DMS153 treated with DMSO at 0.1 percent for 48 hours (cell line): ENCODE results near the gene TPO.
"Not testable (repeated sequence)": the region's sequence is repeated elsewhere in the genome, so short reads cannot be mapped to it uniquely, and the experiment has no call there.

ENCODE experiments used
- DNase-seq: peaks from one replicate; lab custom pipeline; 2025; ENCODE audit not compliant: unreplicated experiment; lab: John Stamatoyannopoulos, UW

Gene TPO

DNA sequence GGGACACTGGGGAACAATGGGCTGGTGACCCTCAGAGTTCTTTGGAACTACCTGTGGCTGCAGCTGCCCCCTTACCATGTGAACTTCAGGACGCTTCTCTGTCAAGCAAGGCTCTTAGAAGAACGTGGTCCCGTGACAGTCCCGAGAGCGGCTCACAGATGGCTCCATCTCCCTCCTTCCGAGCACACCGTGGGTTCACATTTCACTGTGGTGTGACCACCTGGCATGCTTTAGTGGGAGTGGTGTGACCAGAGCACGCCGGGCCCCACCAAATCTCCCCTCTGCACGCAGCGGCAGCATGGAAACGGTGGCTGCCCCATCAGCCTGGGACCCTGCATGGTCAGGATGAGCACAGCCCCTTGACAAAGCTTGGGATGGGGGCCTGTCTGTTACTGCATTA lies 9.7 kb upstream of the TPO start:
- no peak for DNase-seq

DNA sequence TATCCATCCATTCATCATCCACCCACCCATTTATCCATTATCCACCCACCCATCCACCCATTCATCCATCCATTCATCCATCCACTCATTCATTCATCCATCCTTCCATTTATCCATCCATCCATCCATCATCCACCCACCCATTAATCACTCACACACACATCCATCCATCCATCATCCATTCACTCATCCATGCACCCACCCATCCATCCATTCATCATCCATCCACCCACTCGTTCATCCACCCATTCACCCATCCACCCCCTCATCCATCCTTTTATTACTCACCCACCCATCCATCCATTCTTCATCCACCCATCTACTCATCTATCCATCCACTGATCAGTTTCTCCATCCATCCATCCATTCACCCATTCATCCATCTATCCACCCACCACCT lies 8.1 kb upstream of the TPO start:
- no peak for DNase-seq

DNA sequence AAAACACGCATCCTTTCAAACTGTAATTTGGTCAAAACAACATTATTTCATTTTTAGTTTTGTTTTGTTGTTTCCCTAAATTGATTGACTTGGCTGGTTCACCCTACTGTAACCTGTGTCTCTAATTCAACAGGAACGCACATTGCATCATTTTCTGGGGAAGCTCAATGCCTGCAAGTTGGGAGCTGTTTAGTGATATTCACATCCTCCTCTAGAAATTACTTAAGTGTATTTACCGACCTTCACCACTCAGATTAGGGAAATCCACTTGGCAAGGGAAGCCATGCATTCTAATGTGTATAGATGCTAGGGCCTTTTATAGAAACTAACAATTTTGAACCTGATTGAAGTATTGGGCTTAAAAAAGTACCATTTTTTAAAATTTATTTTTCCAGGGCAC lies 7.3 kb upstream of the TPO start:
- DNase-seq = no peak

DNA sequence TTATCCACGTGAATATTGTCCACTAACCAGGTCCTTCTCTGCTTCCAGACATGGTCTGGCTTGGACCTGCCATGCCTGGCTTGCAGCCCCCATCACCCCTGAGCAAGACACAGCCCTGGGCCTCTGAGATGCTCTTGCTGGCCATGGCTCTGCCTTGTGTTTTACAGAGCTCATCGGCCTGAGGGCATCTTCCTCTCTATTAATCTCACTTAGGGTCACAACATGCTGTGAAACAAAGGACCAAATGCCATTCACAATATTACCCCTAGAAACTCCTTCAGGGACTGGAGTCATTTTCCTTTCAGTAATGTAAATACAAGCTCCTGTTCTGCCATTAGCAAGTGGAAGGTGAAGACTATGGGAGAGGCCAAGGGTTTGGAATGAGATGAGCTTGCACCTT lies 6.8 kb upstream of the TPO start:
- no peak for DNase-seq

DNA sequence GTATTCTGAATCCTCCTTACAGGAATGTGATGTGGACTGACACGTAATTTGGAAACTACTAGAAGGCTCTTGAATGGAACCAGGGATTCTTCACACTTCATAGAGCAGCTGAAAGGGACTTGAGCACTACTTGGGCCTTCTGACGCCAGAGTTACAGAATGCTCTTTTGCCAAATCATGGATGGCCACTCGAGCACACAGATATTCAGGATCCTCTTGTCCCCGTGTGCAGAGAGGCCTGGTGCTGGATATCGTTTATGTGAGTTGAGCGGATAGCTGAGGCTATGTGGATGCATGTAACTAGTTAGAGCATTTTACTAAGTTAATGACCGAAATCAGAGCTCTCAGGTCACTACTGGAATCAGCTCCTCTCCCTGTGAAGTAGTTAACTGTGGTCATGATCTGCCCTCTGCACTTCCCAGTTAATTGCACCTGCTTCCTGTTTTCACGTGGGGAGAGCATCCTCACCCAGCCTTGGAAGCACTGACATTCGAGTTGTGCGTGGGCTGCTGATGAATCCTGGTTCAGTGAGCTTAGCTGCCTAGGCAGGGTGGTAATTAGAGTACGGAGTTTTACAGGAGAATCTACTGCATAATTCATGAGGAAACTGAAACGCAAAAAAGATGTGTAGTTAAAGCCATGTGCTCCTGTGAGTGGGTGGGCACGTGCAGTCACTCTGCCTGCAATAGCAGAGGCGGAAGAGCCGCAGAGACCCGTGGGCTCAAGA lies 5.2 kb upstream of the TPO start:
- no peak for DNase-seq

DNA sequence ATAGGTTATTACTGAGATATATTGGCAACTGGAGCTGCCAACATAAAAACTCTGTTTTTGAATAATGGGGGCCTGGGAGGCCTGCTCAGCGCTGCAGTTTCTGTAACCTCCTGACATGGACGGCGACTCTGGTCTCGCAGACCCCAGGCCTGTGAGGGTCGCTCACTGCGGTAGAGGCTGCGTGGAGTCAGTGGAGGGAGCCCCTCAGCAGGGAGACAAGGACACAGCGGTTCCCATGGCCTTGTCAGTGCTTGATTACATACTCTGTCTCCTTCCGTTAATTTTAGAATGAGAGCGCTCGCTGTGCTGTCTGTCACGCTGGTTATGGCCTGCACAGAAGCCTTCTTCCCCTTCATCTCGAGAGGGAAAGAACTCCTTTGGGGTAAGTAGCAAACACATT lies 858 bp downstream of the TPO start:
- DNase-seq = no peak

DNA sequence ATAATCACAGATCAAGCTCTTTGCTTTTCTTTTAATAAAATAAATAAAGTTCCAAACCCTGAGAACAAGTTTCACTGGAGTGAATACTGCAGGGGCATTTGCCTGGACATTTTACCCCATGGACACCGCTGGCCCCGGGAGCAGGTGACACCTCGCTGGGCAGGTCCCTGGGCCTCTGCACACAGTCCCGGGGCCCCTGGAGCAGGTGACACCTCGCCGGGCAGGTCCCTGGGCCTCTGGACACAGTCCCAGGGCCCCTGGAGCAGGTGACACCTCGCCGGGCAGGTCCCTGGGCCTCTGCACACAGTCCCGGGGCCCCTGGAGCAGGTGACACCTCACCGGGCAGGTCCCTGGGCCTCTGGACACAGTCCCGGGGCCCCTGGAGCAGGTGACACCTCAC lies 1.6 kb downstream of the TPO start:
- not testable (repeated sequence) for DNase-seq

DNA sequence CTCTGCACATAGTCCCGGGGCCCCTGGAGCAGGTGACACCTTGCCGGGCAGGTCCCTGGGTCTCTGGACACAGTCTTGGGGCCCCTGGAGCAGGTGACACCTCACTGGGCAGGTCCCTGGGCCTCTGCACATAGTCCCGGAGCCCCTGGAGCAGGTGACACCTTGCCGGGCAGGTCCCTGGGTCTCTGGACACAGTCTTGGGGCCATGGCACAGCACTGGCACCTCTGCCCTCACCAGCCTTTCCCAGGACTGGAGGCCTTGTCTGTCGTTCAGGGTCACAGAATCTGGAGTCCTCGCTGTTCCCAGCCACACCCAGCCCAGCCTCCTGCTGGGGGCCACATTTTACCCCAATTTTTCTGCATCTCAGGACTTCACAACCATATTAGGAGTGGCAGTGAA lies 2.2 kb downstream of the TPO start:
- no peak for DNase-seq

DNA sequence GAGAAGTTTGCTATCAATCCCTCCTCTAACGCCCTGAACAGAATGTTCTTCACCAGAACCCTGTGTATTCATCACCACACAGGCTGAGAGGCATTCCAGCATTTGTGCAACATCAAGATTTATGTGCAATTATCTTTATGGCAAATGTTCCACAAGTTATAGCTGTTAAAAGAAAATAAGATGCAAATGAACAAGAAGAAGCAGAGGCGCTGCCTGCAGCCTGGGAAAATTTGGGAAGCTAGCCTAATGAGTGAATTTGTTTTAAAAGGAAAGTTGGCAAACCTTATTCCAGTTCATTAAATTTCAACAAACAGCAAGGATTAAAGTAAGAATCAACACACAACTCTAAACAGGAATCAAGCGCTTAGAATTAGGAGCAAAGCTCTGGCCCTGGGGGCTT lies 5.3 kb downstream of the TPO start:
- no peak for DNase-seq

DNA sequence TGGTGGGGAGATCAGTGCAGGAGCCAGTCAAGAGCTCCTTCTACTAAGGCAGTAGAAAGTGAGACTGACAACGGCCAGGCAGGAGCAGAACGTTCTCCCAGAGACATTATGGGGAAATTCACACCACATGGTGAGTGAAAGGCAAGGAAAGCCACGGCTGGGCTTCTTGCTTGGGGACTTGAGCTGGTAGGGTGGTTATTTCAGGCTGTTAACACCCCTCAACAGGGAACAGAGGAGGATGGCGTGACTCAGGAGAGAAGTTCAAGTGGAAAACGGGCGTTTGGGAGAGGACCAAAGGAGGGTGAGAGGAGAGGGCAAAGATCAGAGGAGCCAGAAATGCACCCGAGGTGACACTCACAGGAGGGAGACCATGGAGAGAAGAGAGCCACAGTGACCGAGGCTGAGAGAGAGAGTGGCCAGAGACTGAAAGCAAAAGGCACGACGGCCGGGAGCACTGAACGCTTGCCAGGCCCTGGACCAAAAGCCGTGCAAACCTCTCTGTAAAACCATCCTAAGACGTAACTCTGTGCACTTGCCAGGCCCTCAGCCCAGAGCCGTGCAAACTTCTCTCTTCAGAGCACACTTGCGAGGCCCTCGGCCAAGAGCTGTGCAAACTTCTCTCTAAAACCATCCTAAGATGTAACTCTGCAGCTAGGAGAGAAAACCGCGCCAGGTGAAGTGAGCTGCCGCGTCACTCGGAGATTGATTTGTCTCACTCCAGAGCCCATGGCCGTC lies 7.7 kb downstream of the TPO start:
- DNase-seq = no peak

DNA sequence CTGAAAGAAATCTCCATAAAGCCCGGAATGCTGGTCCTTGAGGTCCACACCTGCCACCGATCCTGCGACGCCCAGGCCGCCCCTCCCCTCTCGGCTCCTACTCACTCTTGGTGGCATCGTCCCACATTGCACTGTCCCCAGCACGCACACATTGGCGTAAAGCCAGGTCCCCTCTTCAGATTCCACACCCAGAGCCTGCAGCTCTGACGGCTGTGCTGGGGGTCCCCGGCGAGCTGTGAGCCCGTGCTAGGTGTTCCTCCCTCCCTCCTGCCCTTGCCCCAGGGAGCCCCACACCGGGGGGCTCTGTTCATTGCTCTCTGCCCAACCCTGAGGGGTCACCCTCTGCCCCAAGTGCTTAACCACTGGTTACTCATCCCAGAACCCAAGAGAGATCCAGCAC lies 8.5 kb downstream of the TPO start:
- no peak for DNase-seq

DNA sequence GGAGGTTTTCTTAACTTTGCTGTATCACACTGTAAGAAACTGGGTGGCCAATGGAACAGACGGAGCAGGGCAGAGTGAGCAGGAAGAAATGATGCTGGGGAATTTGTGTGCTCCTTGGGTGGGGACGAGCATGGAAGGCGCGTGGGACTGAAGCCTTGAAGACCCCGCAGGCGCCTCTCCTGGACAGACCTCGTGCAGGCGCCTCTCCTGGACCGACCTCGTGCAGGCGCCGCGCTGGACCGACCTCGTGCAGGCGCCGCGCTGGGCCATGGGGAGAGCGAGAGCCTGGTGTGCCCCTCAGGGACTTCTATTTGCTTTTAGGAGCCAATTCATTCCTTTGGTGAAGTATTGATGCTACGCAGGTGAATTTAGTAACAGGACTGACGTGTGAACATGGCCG lies 8.9 kb downstream of the TPO start:
- DNase-seq = no peak

DNA sequence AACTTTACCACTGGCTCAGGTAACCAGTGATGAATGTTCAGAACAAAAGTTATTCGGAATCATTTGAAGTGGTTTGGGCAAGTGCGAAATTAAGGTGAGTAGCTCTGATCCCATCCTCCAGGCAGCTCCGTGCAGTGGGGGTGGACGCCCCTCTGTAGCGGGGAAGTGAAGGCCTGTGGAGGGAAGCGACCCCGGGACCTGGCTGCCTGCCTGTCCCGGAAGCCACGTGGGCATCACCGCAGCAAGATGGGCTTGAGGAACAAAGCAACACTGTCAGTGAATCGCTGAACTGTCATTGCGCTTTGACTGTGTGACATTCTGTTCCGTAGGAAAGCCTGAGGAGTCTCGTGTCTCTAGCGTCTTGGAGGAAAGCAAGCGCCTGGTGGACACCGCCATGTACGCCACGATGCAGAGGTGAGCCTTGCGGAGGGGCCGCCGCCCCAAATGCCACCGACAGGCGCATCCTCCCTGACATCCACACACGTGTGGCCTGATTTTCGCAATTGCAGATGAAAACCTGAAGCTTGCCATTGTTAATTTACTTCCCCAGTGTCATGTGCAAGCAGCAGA lies 9.5 kb downstream of the TPO start:
- DNase-seq = no peak

DNA sequence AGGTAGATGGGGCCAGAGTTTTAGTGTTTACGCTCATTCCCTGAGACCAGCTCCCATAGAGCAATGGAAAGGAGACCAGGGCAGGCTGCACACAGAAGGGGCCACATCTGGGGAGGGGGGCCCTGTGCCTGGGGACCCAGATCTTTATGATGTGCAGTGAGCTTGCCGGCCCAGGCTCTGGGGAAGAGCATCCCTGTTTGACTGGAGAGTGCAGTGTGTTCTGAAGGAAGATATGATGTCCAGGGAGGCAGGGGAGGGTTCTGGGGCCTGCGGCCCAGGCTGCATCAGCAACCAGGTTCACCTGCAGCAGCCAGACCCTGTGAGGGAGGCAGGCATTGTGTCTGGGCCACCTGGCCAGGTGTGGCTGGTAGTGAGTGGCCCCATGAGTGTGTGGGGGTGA lies 13.8 kb downstream of the TPO start:
- DNase-seq = no peak

DNA sequence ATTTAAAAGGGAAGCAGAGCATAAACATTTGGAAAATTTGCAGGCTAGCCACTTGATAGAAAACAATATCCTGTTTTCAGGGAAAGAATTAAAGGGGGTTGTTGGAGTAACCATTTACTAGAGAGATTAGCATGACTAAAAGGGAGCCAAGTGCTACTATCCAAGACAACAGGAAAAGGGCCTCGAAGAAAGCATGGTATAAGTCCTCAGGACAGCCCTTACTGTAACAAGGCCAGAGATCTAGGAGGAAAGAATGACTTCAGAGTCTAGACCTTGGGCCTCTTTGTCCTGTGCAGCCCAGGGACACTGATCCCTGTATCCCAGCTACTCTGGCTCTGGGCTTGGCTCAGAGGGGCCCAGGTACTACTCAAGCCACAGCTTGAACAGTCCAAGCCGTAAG lies 16.6 kb downstream of the TPO start:
- no peak for DNase-seq

DNA sequence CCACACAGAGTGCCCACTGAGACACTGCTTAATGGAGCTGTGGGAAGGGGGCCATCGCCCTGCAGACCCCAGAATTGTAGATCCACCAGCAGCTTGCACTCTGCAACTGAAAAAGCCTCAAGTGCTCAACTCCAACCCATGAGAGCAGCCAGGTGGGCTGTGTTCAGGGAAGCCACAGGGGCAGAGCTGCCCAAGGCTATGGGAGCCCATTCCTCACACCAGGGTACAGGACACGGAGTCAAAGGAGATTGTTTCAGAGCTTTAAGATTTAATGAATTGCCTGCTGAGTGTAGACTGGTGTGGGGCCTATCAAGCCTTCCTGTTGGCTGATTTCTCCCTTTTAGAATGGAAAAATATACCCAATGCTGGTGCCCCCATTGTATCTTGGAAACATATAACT lies 17.2 kb downstream of the TPO start:
- DNase-seq = no peak

DNA sequence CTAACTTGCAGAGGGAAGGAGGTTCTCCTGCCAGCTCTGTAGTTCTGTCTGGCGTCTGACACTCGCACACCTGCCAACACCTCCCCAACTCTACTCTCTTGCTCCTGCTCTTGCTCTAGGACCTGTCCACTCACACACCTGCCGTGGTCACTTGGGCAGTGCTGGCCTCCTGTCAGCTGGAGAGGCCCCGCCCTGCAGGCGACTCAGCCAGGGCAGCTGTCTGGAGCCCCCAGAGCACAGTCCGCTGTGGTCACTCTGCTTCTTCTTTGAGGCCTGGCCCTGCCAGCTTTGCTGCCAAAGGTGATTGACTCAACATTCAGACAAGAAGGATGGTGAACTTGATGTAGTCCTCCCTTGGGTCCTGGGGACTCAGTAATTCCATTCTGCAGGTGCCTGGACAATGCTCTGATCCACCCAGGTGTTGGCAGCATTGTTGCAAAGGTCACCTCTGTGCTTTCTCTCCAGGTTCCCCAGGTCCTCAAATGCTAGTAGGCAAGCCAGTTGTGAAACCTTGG lies 18.7 kb downstream of the TPO start:
- no peak for DNase-seq

DNA sequence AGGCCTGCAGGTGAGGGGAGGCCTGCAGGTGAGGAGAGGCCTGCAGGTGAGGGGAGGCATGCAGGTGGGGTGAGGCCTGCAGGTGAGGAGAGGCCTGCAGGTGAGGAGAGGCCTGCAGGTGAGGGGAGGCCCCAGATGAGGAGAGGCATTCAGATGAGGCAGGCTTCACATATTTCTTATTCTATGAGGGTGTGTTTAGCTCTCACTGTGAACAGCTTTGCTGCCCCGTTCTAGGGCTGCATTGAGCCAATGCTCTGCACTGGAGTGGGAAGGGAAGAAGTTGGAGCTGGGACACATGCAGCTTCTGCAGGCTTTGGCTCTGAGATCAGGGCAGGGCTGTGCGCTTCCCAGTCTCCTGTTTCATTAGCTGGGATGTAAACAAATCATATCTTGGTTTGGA lies 19.5 kb downstream of the TPO start:
- DNase-seq = no peak

DNA sequence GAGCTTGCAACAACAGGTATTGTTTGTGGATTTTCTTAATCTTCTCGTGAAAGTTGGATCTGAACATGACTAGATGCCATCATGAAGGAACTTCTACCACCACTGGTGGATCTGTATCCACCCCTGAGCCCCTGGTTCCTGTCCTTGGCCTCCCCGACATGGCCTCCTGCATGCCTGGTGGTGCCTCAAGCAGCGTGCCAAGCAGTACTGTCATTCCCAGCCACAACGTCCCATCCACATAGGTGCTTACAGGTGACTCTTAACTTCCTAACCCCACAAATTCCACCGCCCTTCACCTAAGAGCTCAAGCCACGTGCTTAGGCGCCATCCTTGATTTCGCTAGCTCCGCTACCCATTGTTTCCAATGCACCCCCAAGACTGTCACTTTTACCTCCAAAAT lies 23.1 kb downstream of the TPO start:
- DNase-seq = no peak

DNA sequence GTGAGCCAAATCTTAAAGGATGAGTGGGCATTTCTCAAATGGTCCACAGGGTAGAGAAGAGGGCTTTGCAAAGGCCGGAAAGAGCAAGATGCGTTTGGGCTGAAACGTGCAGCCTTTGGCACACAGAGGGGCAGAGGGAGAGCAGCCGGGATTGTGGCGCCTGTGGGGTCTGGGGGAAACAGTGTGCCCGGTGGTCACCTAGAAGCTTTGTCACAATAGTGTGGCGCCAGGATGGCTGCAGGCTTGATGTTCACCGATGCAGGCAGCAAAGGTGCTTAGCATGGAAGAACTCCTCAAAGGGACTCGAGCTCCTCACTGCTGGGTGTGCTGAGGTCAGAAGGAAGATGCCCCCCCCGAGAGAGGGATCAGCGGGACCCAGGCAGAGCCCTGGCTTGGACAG lies 23.8 kb downstream of the TPO start:
- DNase-seq = no peak

DNA sequence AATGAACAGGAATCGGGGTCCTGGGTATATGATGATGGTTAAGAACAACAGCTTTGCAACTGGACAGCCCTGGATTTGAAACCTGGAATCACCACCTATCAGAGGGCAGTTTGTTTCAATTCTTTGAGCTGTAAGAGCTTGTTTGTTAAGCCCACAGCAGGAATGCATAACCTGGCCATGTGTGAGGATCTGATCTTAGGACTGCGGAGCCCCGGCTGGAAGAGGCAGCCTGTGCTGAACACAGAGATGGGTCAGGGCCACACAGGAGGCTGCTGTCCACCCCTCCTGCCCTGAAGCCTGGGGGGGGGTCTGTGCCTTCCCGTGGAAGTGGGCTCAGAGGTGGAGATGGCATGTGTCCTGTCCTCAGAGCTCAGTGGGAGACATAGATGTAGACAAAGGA lies 24.3 kb downstream of the TPO start:
- DNase-seq = no peak

DNA sequence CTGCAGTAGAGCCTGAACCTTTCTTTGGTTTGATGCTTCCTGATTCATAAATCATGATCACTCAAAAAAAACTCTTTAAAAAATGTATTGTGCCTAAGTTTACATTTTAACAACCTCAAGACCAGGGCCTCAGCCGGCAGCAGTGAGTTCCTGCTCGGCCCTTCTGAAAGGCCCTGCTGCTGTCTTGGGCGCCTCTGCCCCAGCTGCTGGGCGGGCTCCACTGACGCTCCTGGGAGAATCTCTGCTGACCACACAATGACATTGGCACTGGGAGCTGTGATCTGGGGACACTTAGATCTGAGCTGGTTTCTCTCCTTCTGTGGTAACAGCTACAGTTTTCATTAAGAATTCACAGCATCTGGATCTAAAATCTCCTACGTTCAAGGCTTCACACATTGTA lies 25.7 kb downstream of the TPO start:
- no peak for DNase-seq
